ENCODE results near the gene SIT1. TPM values are rescaled to one million over a fixed set of nuclear protein-coding genes. Genes with fewer than 3 reads are reported as not detected.

Gene SIT1
- total RNA-seq, 2 experiments from 2014 or later, result 67.7 to 69.4 TPM

- Mint-ChIP-seq H3K4me3 (no peak overlapping the region), H3K36me3 (peaks cover 10% of the 10 kb centered on the region), H3K27ac (no peak overlapping the region), H3K9me3 (peaks cover 3% of the 10 kb centered on the region), H3K27me3 (no peaks in the 10 kb centered on the region), H3K4me1 (peaks cover 17% of the 10 kb centered on the region)
- DNase-seq, result no peak
Observed at GRCh38 chr9:35599763-35600604, 50.7 kb downstream of the SIT1 start.

Other genes with a start within 250 kb of the SIT1 start
- gene RUSC2, start 160.8 kb downstream of the SIT1 start, total RNA-seq, result 1 to 10 TPM; 2.2 to 2.4 TPM
- 10 to 100 TPM; 24.9 to 26.0 TPM for gene TESK1, start 45.7 kb downstream of the SIT1 start, total RNA-seq
- gene CD72, start 32.5 kb downstream of the SIT1 start, total RNA-seq, result 10 to 100 TPM; 11.4 to 11.5 TPM
- over 10,000 TPM in 1 of 2 experiments, 1,000 to 10,000 TPM in 1; 8,498 to 10,099 TPM for gene RMRP, start 7.1 kb upstream of the SIT1 start, total RNA-seq
- gene CCDC107, start 7.4 kb upstream of the SIT1 start, total RNA-seq, result 1 to 10 TPM; 8.2 to 9.4 TPM
- 10 to 100 TPM; 17.2 to 18.7 TPM for gene ARHGEF39, start 14.3 kb upstream of the SIT1 start, total RNA-seq
- gene CA9, start 23.0 kb upstream of the SIT1 start, total RNA-seq, result 1 to 10 TPM; 1.5 to 2.7 TPM
- gene TPM2, start 39.0 kb upstream of the SIT1 start, total RNA-seq, result 1 to 10 TPM; 3.3 to 4.6 TPM
- 100 to 1,000 TPM; 158 to 169 TPM for gene TLN1, start 81.3 kb upstream of the SIT1 start, total RNA-seq
- gene CREB3, start 81.7 kb upstream of the SIT1 start, total RNA-seq, result 10 to 100 TPM; 23.7 to 24.5 TPM
- gene GBA2, start 98.3 kb upstream of the SIT1 start, total RNA-seq, result 10 to 100 TPM; 22.6 to 24.2 TPM
- 10 to 100 TPM; 12.7 to 13.4 TPM for gene RGP1, start 98.4 kb upstream of the SIT1 start, total RNA-seq
- under 1 TPM in 1 of 2 experiments, not detected in 1; 0.94 TPM for gene MSMP, start 103.3 kb upstream of the SIT1 start, total RNA-seq
- gene NPR2, start 140.7 kb upstream of the SIT1 start, total RNA-seq, result 1 to 10 TPM; 4.7 to 8.9 TPM
- 1 to 10 TPM in 1 of 2 experiments, under 1 TPM in 1; 0.68 to 1.0 TPM for gene SPAG8, start 161.3 kb upstream of the SIT1 start, total RNA-seq
- gene HINT2, start 164.1 kb upstream of the SIT1 start, total RNA-seq, result 10 to 100 TPM; 65.0 to 70.1 TPM
- not detected for gene FAM221B, start 177.8 kb upstream of the SIT1 start, total RNA-seq
- gene TMEM8B, start 178.3 kb upstream of the SIT1 start, total RNA-seq, result 1 to 10 TPM; 2.8 to 3.1 TPM
- gene OR13J1, start 219.5 kb upstream of the SIT1 start, total RNA-seq, result not detected